ENCODE measurements around the gene EXOC4.

The EXOC4 gene

DNA sequence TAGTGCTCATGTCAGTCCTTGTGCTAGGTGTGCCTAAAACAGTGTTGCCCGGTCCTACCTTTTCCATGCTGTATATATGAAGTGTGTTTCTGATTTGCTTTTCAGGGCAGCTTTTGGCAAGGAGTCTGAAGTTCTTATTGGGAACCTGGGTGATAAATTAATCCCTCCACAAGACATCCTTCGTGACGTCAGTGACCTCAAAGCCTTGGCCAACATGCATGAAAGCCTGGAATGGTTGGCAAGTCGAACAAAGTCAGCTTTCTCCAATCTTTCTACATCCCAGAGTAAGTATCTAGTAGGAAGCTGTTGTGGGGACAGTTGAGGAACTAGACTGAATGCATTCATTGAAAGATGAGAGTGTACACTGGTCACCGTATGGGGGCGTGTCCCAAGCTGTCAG lies 684.9 kb downstream of the EXOC4 start:
- no peak for DNase-seq (ENCODE audit: low read depth)

DNA sequence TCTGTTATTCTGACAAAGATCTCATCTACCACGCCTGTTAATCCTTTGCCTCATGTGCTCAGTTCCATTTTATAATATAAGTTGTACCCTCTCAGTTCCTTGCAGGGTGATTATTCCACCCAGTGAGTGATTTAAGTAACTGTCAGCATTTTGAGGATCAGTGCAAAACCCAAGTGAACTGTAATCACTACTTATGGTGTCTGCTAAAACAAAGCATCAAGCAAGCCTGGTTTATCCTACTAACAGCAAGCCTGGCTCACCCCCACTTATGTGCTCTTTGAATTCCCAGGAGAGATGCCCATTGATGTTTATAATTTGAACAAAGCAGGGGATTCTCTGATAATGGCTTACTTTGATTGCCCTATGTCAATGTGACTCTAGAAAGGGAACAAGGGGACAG lies 687.5 kb downstream of the EXOC4 start:
- DNase-seq (ENCODE audit: low read depth), result no peak

DNA sequence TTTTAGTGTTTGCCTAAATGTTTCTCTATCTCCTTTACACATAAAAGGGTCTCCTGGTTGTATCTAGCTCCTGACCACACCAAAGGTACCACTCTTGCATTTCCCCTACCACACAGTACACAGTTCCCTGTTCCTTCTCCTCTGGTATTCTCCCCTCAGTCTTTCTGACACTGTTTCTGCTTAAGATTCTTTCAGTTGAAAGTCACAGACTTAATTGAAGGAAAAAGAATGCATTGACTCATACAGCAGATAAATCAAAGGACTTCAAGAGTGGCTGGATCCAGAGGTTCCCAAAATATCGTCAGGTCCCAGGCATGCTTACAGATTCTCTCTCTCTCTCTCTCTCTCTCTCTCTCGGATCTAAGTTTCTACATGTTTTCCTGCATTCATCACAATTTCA lies 688.6 kb downstream of the EXOC4 start:
- no peak for DNase-seq (ENCODE audit: low read depth)

- DNase-seq (ENCODE audit: low read depth), result no peak
Measured at GRCh38 chr7:133945497-133945896, 692.6 kb downstream of the EXOC4 start.

DNA sequence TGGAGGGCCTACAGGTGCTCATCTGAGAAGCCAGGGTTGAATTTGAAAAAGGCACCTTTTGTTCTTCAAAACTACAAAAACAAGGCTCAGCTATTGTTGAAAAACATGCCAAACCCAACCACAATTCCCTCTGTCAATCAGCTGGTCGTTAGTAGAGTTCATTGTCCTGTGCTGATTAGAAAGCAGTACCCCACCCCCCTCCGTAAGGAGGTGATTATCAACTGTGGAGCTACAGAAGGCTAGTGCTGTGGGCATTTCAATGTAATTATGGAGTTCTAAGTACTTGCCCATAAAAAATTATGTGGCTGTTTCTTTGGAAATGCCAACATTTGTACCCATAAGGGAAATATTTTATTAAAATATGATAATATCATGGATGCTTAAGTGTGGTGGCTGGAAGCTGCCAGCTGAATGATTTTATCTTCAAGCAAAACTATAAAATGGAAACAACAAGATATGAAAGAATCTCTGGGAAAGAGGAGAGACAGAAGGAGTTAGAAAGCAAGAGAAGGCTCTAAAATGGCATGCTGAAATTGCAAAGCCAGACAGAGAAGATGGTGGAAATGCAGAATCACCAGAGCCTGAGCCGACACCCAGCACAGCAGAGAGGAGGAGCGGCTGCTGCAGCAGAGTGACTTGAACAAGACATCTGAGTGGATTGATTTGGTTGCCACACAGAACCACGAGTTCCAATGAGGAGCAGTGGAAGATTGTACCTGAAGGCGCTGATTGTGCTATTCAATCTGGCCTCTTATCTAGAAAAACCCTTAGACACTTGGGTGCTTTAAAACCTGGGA lies 694.8 kb downstream of the EXOC4 start:
- no peak for DNase-seq (ENCODE audit: low read depth)

DNA sequence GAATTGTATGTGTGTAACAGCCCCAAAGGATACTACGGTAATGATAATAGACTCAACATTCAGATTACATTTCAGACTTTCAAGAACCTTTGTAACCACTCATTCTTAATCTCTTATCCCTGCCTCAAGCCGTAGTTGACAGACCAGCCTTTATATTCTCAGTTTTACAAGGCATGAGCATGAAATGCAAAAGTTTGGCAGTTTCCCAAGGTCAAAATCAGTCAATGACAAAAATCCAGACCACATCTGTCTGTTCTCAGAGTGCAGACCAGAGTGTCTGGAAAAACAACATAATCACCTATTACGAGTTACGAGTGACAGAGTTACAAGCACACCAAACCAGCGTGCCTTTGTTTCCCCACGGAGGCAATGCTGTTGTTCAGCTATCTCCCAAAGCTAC lies 695.7 kb downstream of the EXOC4 start:
- no peak for DNase-seq (ENCODE audit: low read depth)

- no peak for DNase-seq (ENCODE audit: low read depth)
Measured at GRCh38 chr7:133950855-133951254, 698.0 kb downstream of the EXOC4 start.

GRCh38 chr7:133955208-133955607 lies 702.3 kb downstream of the EXOC4 start:
- DNase-seq (ENCODE audit: low read depth), result no peak

DNA sequence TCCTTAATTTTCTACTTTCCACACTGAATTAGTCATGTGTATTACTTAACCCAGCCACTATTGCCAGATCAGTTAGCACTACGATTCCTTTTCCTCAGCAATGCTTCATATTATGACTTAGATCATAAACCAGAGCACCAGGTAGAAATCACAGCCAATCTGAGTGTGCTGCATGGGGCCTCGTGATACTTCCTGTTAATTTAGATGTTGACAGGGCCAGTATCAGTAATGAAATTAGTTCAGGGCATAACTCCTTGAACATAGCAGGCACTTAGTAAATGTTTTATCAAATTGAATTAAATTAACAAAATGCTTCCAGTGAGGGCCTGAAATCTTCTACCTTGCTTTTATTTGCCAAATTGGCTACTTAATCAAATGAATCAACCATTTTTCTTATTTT lies 705.0 kb downstream of the EXOC4 start:
- DNase-seq (ENCODE audit: low read depth), result no peak

GRCh38 chr7:133958822-133959221 lies 705.9 kb downstream of the EXOC4 start:
- DNase-seq (ENCODE audit: low read depth), result no peak

- no peak for DNase-seq (ENCODE audit: low read depth)
Measured at GRCh38 chr7:133959505-133959904, 706.6 kb downstream of the EXOC4 start.

- DNase-seq (ENCODE audit: low read depth), result no peak
Measured at GRCh38 chr7:133961724-133962123, 708.8 kb downstream of the EXOC4 start.

DNA sequence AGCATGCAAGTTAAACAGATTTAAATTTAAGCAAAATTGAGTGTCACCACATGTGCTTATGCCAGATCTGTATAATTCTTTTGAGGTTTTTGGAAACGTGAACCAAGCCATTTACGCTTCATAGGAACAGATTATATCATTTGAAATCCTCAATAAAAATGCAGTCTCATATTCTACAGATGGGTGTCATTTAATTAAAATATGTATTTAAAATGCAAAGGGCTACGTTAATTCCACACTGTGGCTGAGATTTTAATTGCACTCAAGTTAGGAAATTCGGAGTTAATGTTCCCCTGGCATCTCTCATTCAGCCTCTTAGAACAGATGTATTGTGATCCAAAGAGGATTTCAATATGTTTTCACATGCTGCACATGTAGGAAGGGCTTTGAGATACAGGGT lies 709.8 kb downstream of the EXOC4 start:
- no peak for DNase-seq (ENCODE audit: low read depth)

GRCh38 chr7:133963629-133964028 lies 710.8 kb downstream of the EXOC4 start:
- DNase-seq (ENCODE audit: low read depth), result no peak

DNA sequence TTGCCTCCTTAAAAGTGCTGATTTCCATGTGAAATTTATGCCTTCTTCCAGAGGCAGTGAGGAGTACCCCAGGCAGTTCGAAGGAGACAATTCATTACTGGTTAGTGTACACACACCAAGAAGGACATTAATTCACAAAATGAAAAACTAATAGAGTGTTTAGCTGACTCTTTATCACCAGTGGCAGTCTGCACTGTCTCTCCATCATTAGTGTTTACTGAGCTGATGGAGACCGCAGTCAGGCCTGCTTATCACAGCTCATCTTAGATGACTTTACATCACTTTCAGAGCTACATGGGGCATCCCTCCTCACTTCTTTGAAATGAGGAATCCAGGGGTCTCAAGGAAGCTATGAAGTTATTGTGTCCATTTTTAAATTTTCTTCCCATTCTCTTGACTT lies 718.7 kb downstream of the EXOC4 start:
- no peak for DNase-seq (ENCODE audit: low read depth)

GRCh38 chr7:133973710-133974109 lies 720.8 kb downstream of the EXOC4 start:
- DNase-seq (ENCODE audit: low read depth), result no peak

DNA sequence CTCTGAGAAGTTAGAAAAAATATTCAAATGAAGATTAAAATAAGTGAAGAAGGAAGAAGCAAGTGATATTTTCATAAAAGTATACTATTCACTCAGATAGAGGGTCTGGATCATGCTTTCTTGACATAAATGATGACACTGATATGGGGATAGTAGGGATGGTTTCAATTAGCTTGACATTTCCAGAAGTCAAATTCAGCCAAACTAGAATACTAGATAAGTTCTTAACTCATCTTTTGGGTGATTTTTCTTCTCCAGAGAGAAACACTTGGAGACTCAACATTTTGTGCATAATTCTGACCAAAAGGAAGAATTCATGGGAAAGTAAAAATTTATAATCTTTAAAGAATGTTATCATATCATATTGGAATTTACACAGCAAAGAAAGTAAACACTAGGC lies 722.3 kb downstream of the EXOC4 start:
- DNase-seq (ENCODE audit: low read depth), result no peak

GRCh38 chr7:133976140-133976539 lies 723.3 kb downstream of the EXOC4 start:
- DNase-seq (ENCODE audit: low read depth), result no peak

- DNase-seq (ENCODE audit: low read depth), result no peak
Measured at GRCh38 chr7:133977409-133978274, 724.8 kb downstream of the EXOC4 start.

- no peak for DNase-seq (ENCODE audit: low read depth)
Measured at GRCh38 chr7:133978502-133979295, 725.8 kb downstream of the EXOC4 start.

DNA sequence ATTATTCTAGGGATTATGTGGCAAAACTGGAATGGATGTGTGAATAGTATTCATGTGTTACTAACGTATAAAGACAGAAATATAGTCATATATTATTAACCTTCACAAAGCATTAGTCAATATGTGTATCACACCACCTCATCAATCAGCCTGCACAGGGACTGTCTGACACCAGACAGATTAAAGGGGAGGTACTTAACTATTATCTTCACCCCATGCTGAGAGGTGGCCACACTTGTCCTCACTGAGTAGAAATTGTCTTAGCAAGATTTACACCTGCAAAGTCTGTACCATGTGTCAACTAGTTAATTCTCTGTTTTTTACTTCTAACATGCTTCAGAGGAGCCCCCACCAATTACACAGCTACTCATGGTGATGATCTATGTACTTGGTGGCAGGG lies 727.9 kb downstream of the EXOC4 start:
- no peak for DNase-seq (ENCODE audit: low read depth)

- no peak for DNase-seq (ENCODE audit: low read depth)
Measured at GRCh38 chr7:133983685-133984419, 731.0 kb downstream of the EXOC4 start.
